ENCODE measurements around the gene SERPINB2.
"Not testable (repeated sequence)": the region's sequence is repeated elsewhere in the genome, so short reads cannot be mapped to it uniquely, and the experiment has no call there.

The SERPINB2 gene

GRCh38 chr18:63928331-63928730 is 40.8 kb downstream of the SERPINB2 start:
- H3K4me1 ChIP-seq (ENCODE audit: control insufficient read depth, insufficient read depth, low read depth, low read length), result no peaks in the 10 kb centered on the region
- no peak overlapping the region for H4K91ac ChIP-seq (ENCODE audit: low read length)
- no peaks in the 10 kb centered on the region for H3K9me3 ChIP-seq (ENCODE audit: control insufficient read depth, low read length)
- H3K36me3 ChIP-seq (ENCODE audit: control insufficient read depth in 1 of 2, insufficient read depth in 2 of 2, low read depth in 1 of 2, low read length in 2 of 2), result no peaks in the 10 kb centered on the region
- 59% methylated on average over 4 of the region's 8 CpGs for WGBS
- no peak overlapping the region for H3K4me2 ChIP-seq (ENCODE audit: low read length, poor library complexity, severe bottlenecking)
- no peak overlapping the region for H2BK5ac ChIP-seq (ENCODE audit: low read depth, low read length, poor library complexity, severe bottlenecking)
- DNase-seq, result no peak
- H2AK5ac ChIP-seq (ENCODE audit: low read length, severe bottlenecking), result no peak overlapping the region
- H2BK12ac ChIP-seq (ENCODE audit: low read length in 2 of 2), result no peak overlapping the region
- no peak overlapping the region for H3K14ac ChIP-seq (ENCODE audit: low read length in 2 of 2)
- no peak overlapping the region for H4K8ac ChIP-seq (ENCODE audit: low read length)
- no peak overlapping the region for H3K4me3 ChIP-seq (ENCODE audit: insufficient read depth in 1 of 2, low read depth in 1 of 2, low read length in 2 of 2)
- no peak overlapping the region for H3K27ac ChIP-seq (ENCODE audit: low read length, poor library complexity, severe bottlenecking)
- H2AFZ ChIP-seq (ENCODE audit: low read depth, low read length), result no peak overlapping the region
- no peak overlapping the region for H2BK120ac ChIP-seq (ENCODE audit: low read depth, low read length)
- no peak overlapping the region for H3K4ac ChIP-seq (ENCODE audit: low read depth in 1 of 2, low read length in 2 of 2)
- no peak overlapping the region for H3K18ac ChIP-seq (ENCODE audit: low read depth in 1 of 2, low read length in 2 of 2)
- no peak overlapping the region for H3K9ac ChIP-seq (ENCODE audit: low read length)
- H3K27me3 ChIP-seq (ENCODE audit: control insufficient read depth in 1 of 2, insufficient read depth in 1 of 2, low read length in 2 of 2), result no peaks in the 10 kb centered on the region
- H2BK15ac ChIP-seq (ENCODE audit: low read depth, poor library complexity, severe bottlenecking), result no peak overlapping the region
- H3K79me1 ChIP-seq (replicated peaks; ENCODE audit: low read length, poor library complexity, severe bottlenecking), result no peaks in the 10 kb centered on the region
- no peak overlapping the region for H3K23ac ChIP-seq (ENCODE audit: low read length in 2 of 2)

GRCh38 chr18:63929369-63929768 is 41.9 kb downstream of the SERPINB2 start:
- not testable (repeated sequence) for H4K8ac ChIP-seq (ENCODE audit: low read length); H2BK120ac ChIP-seq (ENCODE audit: low read depth, low read length); H3K27ac ChIP-seq (ENCODE audit: low read length, poor library complexity, severe bottlenecking); H4K91ac ChIP-seq (ENCODE audit: low read length); H3K9ac ChIP-seq (ENCODE audit: low read length); H3K9me3 ChIP-seq (ENCODE audit: control insufficient read depth, low read length); H3K27me3 ChIP-seq (ENCODE audit: control insufficient read depth in 1 of 2, insufficient read depth in 1 of 2, low read length in 2 of 2); H2BK15ac ChIP-seq (ENCODE audit: low read depth, poor library complexity, severe bottlenecking); H2AFZ ChIP-seq (ENCODE audit: low read depth, low read length); H3K79me1 ChIP-seq (replicated peaks; ENCODE audit: low read length, poor library complexity, severe bottlenecking); H3K4me3 ChIP-seq (ENCODE audit: insufficient read depth in 1 of 2, low read depth in 1 of 2, low read length in 2 of 2); H3K4ac ChIP-seq (ENCODE audit: low read depth in 1 of 2, low read length in 2 of 2); DNase-seq; H2AK5ac ChIP-seq (ENCODE audit: low read length, severe bottlenecking); H3K18ac ChIP-seq (ENCODE audit: low read depth in 1 of 2, low read length in 2 of 2); H3K36me3 ChIP-seq (ENCODE audit: control insufficient read depth in 1 of 2, insufficient read depth in 2 of 2, low read depth in 1 of 2, low read length in 2 of 2); H3K23ac ChIP-seq (ENCODE audit: low read length in 2 of 2); H2BK5ac ChIP-seq (ENCODE audit: low read depth, low read length, poor library complexity, severe bottlenecking); H3K4me2 ChIP-seq (ENCODE audit: low read length, poor library complexity, severe bottlenecking); H3K14ac ChIP-seq (ENCODE audit: low read length in 2 of 2); H2BK12ac ChIP-seq (ENCODE audit: low read length in 2 of 2); H3K4me1 ChIP-seq (ENCODE audit: control insufficient read depth, insufficient read depth, low read depth, low read length)

GRCh38 chr18:63930773-63931354 is 43.4 kb downstream of the SERPINB2 start:
- Histone ChIP-seq H2BK120ac (ENCODE audit: low read depth, low read length) (no peak overlapping the region), H4K91ac (ENCODE audit: low read length) (no peak overlapping the region), H3K79me1 (replicated peaks; ENCODE audit: low read length, poor library complexity, severe bottlenecking) (no peaks in the 10 kb centered on the region), H3K36me3 (ENCODE audit: control insufficient read depth in 1 of 2, insufficient read depth in 2 of 2, low read depth in 1 of 2, low read length in 2 of 2) (no peaks in the 10 kb centered on the region), H3K27me3 (ENCODE audit: control insufficient read depth in 1 of 2, insufficient read depth in 1 of 2, low read length in 2 of 2) (no peaks in the 10 kb centered on the region), H2BK5ac (ENCODE audit: low read depth, low read length, poor library complexity, severe bottlenecking) (no peak overlapping the region), H3K4me2 (ENCODE audit: low read length, poor library complexity, severe bottlenecking) (no peak overlapping the region), H3K4me1 (ENCODE audit: control insufficient read depth, insufficient read depth, low read depth, low read length) (no peaks in the 10 kb centered on the region), H3K27ac (ENCODE audit: low read length, poor library complexity, severe bottlenecking) (no peak overlapping the region), H3K14ac (ENCODE audit: low read length in 2 of 2) (no peak overlapping the region), H3K9ac (ENCODE audit: low read length) (no peak overlapping the region), H2AFZ (ENCODE audit: low read depth, low read length) (no peak overlapping the region), H3K4ac (ENCODE audit: low read depth in 1 of 2, low read length in 2 of 2) (no peak overlapping the region), H3K4me3 (ENCODE audit: insufficient read depth in 1 of 2, low read depth in 1 of 2, low read length in 2 of 2) (no peak overlapping the region), H3K9me3 (ENCODE audit: control insufficient read depth, low read length) (no peaks in the 10 kb centered on the region), H4K8ac (ENCODE audit: low read length) (no peak overlapping the region), H2BK15ac (ENCODE audit: low read depth, poor library complexity, severe bottlenecking) (no peak overlapping the region), H2AK5ac (ENCODE audit: low read length, severe bottlenecking) (no peak overlapping the region), H2BK12ac (ENCODE audit: low read length in 2 of 2) (no peak overlapping the region), H3K23ac (ENCODE audit: low read length in 2 of 2) (no peak overlapping the region), H3K18ac (ENCODE audit: low read depth in 1 of 2, low read length in 2 of 2) (no peak overlapping the region)
- DNase-seq, result peak; percentile 40
- 94% methylated on average over 3 of the region's 3 CpGs for WGBS

- H3K23ac ChIP-seq (ENCODE audit: low read length in 2 of 2), result no peak overlapping the region
- H2BK120ac ChIP-seq (ENCODE audit: low read depth, low read length), result peak overlapping the region; percentile 39
- H3K9ac ChIP-seq (ENCODE audit: low read length), result peak overlapping the region; percentile 86
- H3K18ac ChIP-seq (ENCODE audit: low read depth in 1 of 2, low read length in 2 of 2), result peak overlapping the region in 1 of 2 experiments; percentile 93
- WGBS, result 5% methylated on average over 44 of the region's 54 CpGs
- no peaks in the 10 kb centered on the region for H3K36me3 ChIP-seq (ENCODE audit: control insufficient read depth in 1 of 2, insufficient read depth in 2 of 2, low read depth in 1 of 2, low read length in 2 of 2)
- peak overlapping the region; percentile 61 to 91 for H3K4me3 ChIP-seq (ENCODE audit: insufficient read depth in 1 of 2, low read depth in 1 of 2, low read length in 2 of 2)
- no peaks in the 10 kb centered on the region for H3K9me3 ChIP-seq (ENCODE audit: control insufficient read depth, low read length)
- H2BK15ac ChIP-seq (ENCODE audit: low read depth, poor library complexity, severe bottlenecking), result peak overlapping the region; percentile 66
- no peak overlapping the region for H2BK5ac ChIP-seq (ENCODE audit: low read depth, low read length, poor library complexity, severe bottlenecking)
- peak overlapping the region; percentile 97 for H4K8ac ChIP-seq (ENCODE audit: low read length)
- no peaks in the 10 kb centered on the region for H3K79me1 ChIP-seq (replicated peaks; ENCODE audit: low read length, poor library complexity, severe bottlenecking)
- no peak overlapping the region for H2AK5ac ChIP-seq (ENCODE audit: low read length, severe bottlenecking)
- peak overlapping the region in 1 of 2 experiments; percentile 74 for H2BK12ac ChIP-seq (ENCODE audit: low read length in 2 of 2)
- DNase-seq, result peak; percentile 82
- H3K27me3 ChIP-seq (ENCODE audit: control insufficient read depth in 1 of 2, insufficient read depth in 1 of 2, low read length in 2 of 2), result no peaks in the 10 kb centered on the region
- peak overlapping the region; percentile 97 for H2AFZ ChIP-seq (ENCODE audit: low read depth, low read length)
- no peak overlapping the region for H3K14ac ChIP-seq (ENCODE audit: low read length in 2 of 2)
- peak overlapping the region; percentile 52 for H4K91ac ChIP-seq (ENCODE audit: low read length)
- peaks cover 9% of the 10 kb centered on the region for H3K4me1 ChIP-seq (ENCODE audit: control insufficient read depth, insufficient read depth, low read depth, low read length)
- no peak overlapping the region for H3K27ac ChIP-seq (ENCODE audit: low read length, poor library complexity, severe bottlenecking)
- peak overlapping the region; percentile 99 for H3K4me2 ChIP-seq (ENCODE audit: low read length, poor library complexity, severe bottlenecking)
- no peak overlapping the region for H3K4ac ChIP-seq (ENCODE audit: low read depth in 1 of 2, low read length in 2 of 2)
These were observed 48.8 kb downstream of the SERPINB2 start for GRCh38 chr18:63936156-63936931.
